ENCODE data around the gene PHYH.
"Not testable (repeated sequence)": the region's sequence is repeated elsewhere in the genome, so short reads cannot be mapped to it uniquely, and the experiment has no call there.

Gene PHYH

DNA sequence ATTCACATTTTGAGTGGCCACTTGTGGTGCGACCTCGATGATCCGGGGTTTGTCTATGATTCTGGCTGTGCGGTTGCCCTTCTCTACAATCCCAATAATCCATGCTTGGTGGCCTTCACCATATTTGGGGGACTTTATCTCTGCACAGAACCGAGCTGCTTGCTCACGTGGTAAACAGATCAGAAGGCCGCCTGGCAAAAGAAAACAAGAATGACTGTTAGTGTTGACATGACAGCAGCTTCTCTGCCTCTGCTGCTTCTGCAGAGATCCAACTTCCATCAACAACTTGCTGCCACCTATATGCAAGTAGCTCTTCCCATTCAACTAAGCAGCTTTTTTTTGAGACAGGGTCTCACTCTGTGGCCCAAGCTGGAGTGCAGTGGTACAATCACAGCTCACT is 19.3 kb upstream of the PHYH start:
- DNase-seq: no peak

DNA sequence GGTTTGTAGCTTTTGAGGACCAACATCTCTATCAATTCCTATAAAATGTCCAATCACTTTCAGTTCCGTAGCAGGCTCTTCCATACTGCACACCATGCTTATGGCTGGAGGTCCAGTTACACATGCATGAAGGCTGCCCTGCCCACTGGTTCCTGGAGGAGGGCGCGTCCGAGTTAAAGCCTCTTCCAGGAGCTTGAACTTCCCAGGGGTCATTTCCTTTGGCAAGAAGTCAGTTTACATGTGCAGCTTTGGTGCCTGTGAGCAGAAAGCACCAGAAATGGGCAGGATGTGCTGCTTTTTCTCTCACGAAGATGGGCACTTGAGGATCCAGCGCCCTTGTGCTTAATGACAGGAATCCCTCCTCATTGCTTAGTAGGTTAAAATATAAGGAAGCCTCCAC is 17.6 kb upstream of the PHYH start:
- no peak for DNase-seq

DNA sequence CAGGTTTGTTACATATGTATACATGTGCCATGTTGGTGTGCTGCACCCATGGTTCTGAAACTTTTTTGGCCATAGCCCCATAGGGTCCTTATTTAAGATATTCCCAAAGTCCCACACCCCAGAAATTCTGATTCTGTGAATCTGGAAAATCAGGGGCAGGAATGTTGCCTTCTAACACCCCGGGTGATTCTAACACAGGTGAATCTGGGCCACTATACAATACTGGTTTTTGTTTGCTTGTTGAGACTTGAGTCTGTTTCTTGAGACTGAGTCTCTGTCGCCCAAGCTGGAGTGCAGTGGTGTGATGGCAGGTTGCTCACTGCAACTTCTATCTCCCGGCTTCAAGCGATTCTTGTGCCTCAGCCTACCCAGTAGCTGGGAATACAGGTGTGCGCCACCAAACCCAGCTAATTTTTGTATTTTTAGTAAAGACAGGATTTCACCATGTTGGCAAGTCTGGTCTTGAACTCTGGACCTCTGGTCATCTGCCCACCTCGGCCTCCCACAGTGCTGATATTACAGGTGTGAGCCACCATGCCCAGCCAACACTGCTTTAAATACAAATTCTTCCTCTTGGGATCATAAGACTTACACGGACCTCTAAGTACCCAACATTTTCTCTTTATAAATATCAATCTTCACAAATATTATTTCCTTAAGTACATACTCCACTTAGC is 16.9 kb upstream of the PHYH start:
- no peak for DNase-seq

DNA sequence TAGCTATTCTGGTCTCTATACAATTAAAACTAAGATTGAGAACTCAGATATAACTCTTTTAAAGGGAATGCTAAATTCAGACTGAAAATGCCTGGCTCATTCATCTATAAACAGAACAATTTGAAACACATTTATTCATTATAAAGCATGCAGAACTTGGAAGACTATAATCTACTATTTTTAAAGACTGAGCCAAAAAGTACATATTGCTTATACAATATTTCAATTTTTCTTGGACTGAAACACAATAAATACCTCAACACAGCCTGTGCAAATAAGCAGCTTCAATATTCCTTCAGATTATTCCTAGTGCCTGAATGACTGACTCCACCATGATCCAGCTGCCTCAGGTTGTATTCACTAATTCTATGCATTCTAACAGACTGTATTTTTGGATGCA is 15.5 kb upstream of the PHYH start:
- DNase-seq: no peak

DNA sequence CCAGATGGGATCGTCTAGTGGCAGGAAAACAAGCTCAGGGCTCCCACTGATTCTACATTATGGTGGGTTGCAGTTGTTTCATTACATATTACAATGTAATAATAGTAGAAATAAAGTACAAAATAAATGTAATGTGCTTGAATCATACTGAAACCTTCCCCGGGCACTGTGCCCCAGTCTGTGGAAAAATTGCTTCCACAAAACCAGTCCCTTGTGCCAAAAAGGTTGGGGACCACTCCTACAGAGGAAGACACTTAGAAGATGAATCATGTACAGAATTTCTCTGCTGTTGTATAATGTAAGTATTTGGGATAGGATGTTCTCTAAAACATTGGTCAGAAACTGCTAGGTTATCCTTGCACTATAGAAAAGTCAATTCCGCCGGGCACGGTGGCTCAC is 11.3 kb upstream of the PHYH start:
- DNase-seq: no peak

DNA sequence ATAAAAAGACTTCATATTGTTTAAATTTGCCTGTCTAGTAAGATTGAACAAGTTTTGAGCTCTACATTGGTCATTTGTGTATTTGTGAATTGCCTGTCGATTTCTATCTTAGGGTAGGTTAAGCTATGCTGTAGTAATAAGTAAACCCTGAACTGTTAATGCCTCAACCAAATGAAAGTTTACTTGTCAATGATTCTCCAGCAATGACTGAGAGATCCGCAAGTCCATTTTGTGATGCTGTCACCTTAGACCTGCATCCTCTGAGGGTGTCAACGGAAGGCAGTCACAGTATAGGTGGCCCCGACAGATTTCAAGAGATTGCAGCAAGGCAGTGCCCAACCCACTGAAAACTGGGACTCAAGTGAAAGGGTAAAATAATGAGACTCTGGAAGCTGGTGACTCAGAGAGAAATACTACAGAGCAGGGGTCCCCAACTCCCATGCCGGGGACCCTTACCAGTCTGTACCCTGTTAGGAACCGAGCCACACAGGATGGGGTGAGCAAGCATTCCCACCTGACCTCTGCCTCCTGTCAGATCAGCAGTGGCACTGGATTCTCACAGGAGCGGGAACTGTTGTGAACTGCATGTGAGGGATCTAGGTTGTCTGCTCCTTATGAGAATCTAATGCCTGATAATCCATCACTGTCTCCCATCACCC is 10.8 kb upstream of the PHYH start:
- DNase-seq: no peak

DNA sequence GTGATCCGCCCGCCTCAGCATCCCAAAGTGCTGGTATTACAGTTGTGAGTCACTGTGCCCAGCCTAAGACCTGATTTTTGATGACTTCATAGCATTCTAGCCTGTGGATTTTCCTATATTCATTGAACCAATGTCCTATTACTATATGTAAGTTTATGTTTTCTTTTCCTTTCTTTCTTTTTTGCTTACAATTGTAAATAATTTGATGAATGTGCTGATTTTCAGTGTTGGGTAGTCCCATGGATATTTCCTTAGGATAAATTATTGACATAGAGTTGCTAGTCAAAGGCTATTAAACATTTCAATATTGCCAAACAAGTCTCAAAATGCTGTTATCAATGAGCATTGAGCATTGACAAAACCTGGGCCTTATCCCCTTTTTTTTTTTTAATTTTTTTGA is 9.9 kb upstream of the PHYH start:
- no peak for DNase-seq

DNA sequence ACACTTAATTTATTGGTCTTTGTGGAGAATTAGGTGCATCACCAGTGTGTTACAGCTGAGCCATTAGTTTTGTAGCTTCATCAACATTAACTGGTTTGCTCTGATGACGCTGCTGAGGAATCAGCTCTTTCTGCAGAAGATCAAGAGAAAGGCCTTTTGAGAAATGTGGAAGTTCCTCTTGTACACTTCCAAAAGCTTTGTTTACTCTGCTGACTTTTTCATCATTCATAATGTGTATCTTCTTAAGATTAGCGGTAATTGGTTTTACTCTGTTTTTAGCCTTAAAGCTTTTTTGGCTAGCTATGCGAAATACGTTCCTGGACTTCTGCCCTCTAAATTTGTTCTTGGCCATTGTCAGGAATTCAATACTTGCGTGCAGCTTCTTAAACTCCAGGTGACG is 8.2 kb upstream of the PHYH start:
- DNase-seq: no peak

DNA sequence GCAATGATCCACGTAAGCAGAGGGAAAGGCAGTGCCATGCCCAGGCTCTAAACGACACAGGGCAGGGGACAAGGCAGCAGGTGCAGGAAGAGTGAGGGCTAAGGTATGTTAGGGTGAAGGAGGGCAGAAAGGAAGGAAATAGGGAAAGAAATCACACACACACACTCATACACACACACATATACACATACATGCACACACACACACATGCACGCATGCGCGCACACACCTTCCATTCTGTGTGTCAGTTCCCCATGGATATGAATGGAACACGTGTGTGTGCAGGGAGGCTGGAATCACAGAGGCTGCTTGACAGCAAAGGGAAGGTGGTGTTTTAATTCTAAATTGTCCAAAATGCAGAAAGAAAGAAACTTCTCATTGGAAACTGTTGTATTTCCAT is 6.2 kb upstream of the PHYH start:
- DNase-seq: no peak

DNA sequence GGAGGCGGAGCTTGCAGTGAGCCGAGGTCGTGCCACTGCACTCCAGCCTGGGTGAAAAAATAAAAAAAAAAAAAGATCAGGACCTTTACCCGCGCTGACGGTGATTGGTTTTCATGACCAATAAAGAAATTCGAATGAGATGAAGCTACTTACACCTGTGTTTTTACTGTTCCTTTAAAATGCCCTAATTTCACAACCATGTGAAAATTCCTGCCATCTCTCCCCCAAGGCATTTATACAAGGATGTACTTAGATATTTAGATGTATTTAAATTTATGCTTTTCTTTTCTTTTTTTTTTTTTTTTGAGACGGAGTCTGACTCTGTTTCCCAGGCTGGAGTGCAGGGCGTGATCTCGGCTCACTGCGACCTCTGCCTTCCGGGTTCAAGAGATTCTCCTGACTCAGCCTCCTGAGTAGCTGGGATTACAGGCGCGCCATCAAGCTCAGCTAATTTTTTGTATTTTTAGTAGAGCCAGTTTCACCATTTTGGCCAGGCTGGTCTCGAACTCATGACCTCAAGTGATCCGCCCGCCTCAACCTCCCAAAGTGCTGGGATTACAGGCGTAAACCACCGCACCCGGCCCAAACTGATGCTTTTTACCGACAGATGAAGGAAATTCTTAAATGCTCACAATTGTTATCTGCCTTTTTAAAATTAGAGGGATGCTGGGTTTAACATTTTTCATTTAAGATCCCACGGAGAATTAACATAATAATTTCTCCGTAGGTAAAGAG is 3.1 kb upstream of the PHYH start:
- no peak for DNase-seq

DNA sequence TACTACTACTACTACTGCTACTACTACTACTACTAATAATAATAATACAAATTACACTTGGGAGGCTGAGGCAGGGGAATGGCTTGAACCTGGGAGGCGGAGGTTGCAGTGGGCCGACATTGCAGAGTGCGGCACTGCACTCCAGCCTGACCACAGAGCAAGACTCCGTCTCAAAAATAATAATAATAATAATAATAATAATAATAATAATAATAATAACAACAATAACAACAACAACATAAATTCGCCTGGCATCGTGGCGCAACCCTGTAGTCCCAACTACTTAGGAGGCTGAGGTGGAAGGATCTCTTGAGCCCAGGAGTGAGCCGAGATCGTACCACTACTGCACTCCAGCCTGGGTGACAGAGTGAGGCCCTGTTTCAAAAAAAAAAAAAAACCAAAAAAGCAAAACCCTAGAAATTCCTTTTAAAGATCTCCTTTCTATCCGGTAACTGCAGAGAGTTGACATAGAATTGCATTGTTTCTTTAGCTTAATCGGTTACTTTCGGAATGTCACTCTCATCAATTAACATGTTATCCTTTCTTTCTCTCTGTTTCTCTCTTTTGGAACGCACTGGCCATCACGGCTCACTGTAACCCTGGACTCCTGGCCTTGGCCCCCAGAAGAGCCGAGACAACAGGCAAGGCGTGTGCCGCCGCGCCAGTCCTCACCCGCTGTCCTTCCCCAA is 972 bp downstream of the PHYH start:
- DNase-seq: no peak

DNA sequence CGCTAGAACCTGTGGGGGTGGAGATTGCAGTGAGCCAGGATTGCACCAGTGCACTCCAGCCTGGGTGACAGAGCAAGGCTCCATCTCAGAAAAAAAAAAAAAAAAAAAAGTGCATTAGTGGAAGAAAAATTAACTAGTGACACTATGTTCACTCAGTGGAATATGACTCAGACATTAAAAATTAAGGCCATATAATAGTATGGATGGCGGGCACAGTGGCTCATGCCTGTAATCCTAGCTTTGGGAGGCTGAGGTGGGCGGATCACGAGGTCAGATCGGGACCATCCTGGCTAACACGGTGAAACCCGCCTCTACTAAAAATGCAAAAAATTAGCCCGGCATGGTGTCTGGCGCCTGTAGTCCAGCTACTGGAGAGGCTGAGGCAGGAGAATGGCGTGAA is 3.4 kb downstream of the PHYH start:
- no peak for DNase-seq

DNA sequence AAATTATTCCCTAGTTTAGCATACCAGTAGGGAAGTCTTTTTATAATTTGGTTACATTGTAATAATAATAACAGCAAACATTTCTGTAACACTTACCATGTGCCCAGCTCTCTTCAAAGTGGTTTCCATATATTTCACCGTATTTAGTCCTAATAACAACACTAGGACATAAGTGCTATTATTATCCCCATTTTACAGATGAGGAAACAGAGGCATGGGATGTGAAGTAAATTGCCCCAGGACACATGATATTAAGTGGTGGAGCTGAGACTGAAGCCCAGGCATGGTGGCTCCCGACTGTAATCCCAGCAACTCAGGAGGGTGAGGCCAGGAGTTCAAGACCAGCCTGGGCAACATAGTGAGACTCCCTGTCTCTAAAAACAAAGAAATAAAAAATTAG is 5.1 kb downstream of the PHYH start:
- DNase-seq: no peak

DNA sequence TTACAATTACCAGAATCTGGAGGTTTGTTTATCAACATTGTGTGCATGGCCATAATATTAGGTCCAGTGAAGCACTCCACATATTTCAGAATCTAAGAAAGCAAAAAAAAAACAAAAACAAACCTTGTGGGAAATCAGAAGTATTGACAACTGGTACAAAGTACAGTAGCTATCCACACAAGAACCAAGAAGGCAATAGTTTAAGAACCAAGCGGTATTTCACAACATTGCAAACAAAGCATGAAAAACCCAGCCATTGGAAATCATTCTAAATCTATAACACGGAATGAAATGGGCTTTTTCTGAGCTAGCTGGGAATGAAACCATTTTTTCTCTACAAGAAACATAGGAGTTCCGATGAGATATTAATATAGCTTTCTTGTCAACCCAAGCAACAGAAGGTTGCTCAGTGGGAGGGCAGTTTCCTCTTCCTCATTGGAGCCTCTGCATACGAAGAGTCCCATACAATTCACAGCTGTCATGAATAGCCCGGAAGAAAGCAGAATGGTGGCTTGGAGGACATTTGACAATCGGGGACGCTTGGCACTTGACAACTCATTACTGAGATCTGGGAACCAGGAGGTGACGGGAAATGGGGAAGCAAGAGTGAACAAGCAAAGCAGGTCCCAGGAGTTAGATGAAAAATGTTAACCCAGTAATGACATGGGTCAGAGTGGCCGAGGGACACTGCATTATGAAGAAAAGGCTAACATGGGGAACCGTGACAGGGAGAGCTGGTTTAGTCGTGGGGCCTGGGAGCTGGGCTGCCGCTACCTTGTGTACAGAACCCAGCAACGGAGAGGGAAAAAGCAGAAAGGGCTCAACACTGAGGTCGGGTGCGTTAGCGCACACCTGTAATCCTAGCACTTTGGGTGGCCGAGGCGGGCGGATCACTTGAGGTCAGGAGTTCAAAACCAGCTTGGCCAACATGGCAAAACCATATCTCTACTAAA is 7.8 kb downstream of the PHYH start:
- no peak for DNase-seq

DNA sequence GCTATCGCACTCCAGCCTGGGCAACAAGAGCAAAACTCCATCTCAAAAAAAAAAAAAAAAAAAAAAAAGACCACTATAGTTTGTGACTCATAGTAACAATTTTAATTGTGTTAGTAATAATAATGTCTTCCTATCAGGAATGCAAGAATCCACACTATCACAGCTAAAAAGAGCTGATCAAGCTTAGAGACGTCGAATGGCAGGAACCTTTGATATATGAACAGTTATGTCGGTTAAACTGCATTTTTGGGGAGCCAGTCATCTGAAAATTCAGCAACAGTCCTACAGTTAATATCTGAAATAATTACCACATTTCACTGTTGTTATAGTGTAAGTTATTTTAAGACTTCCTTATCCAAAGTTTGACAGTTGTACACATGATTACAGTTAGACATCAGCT is 8.8 kb downstream of the PHYH start:
- no peak for DNase-seq

DNA sequence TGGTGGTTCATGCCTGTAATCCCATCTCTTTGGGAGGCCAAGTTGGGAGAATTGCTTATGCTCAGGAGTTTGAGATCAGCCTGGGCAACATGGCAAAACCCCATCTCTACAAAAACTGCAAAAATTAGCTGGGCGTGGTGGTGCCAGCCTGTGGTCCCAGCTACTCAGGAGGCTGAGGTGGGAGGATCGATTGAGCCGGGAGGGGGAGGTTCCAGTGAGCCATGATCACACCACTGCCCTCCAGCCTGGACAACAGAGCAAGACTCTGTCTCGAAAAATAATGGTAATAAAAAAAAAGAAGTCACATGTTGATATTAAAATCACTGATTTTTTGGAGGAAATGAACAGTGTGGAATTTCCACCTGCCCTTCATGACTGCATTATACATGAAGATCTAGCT is 15.8 kb downstream of the PHYH start:
- no peak for DNase-seq

DNA sequence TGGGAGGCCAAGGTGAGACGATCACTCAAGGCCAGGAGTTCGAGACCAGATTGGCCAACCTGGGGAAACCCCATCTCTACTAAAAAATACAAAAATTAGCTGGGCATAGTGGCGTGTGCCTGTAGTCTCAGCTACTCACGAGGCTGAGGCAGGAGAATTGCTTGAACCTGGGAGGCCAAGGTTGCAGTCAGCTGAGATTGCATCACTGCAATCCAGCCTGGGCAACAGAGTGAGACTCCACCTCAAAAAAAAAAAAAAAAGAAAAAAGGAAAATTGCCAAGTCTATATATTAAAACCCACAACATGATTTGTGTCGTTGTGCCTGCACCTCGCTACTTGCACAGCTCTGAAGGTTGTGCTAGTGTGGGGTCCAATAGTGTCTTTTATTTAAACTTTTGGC is 17.5 kb downstream of the PHYH start:
- not testable (repeated sequence) for DNase-seq

DNA sequence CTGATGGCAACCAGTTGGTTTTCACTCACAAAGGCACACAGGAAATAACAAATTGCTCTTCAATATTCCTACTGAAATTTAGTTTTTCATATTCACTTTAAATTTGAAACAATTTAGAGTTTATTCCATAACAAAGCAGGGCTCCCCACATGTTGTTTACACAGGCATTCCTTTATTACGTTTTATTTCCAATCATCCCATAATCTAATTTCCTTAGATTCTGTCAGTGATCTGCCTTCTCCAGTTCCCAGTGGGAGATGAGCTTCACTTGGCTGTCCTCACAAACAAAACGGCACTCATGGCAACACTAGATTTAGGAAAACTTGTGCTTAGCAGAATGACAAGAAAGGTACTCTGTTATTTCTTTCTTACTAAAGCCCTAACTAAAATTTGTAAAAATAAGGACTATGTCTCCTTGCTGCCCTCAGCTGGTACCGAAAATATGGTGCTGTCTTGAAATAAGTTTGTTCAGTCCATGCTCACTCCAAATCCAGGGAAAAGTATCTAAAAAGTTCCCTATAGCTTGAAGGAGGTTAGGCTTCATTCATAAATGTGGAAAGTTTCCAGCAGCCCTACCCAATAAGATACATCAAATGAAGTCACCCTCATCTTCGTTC is 23.0 kb downstream of the PHYH start:
- DNase-seq: no peak

DNA sequence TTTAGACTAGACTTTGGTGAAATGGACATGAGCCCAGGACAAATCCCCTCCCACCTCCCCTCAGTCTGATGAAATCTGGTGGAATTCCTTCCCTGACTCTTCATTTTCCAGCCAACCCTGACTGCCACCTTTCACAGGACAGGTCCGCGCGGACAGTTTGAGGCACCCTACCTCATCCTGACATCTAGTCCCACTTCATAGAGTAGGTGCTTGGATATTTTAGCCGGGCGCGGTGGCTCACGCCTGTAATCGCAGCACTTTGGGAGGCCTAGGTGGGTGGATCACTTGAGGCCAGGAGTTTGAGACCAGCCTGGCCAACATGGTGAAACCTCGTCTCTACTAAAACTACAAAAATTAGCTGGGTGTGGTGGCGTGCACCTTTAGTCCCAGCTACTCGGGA is 23.7 kb downstream of the PHYH start:
- not testable (repeated sequence) for DNase-seq

DNA sequence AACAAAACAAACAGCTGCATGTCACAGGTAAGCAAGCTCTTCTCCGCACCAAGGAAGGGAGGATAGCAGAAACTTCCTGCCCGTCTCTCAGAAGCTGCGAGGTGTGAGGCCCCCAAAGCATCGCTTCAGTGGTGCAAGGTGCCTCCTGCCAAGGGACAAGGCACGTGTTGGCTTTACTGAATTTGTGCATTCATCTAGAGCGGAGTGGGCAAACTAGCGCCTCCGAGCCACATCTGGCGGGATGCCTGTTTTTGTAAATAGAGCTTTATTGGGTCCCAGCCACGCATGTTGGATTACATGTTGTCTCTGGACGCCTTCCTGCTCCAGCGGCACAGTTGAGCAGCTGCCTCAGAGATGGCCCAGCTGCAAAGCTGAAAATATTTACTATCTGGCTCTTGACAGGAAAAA is 27.7 kb downstream of the PHYH start:
- DNase-seq: no peak

DNA sequence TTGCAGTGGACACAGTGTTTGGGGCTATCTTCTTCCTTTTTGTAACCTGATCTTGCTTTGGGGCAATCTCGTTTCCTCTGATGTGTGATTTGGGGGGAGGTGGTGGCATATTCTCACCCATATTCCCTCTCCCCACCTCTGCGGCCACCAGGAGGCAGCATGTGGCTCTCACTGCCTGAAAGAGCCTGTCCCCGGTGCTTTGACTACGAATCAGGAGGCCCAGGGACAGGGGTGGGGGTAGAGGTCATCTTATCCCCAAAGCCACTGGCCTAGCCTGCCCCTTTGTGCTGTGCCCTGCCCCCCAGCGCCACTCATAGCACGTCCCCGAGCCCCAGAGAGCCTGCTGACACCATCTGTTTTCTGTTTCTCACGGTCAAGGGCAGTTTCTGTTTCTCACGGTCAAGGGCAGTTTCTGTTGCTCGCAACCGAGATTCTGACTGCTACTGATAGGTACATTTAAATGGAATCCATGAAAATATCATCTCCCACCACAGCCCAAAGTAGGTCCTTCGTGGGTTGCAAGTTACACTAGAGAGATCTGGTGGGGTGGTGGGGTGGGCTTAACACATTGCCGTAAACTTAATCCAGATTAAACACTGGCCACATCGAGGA is 28.2 kb downstream of the PHYH start:
- no peak for DNase-seq
